DMS53 (cell line): ENCODE data around the gene FTSJ1.
A peak's percentile ranks its signal among the peaks of the same experiment; 100 is the strongest.
"Not testable (repeated sequence)": the region's sequence is repeated elsewhere in the genome, so short reads cannot be mapped to it uniquely, and the experiment has no call there.

Experiments used
- DNase-seq: peaks from one replicate; lab custom pipeline; 2025; lab: John Stamatoyannopoulos, UW

Gene FTSJ1

DNA sequence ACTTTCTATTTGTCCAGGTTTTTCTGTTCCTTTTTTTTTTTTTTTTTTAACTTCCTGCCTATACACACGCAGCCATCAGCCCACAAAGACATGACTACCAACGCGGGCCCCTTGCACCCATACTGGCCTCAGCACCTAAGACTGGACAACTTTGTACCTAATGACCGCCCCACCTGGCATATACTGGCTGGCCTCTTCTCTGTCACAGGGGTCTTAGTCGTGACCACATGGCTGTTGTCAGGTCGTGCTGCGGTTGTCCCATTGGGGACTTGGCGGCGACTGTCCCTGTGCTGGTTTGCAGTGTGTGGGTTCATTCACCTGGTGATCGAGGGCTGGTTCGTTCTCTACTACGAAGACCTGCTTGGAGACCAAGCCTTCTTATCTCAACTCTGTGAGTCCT lies 47.7 kb downstream of the FTSJ1 start:
- no peak for DNase-seq

DNA sequence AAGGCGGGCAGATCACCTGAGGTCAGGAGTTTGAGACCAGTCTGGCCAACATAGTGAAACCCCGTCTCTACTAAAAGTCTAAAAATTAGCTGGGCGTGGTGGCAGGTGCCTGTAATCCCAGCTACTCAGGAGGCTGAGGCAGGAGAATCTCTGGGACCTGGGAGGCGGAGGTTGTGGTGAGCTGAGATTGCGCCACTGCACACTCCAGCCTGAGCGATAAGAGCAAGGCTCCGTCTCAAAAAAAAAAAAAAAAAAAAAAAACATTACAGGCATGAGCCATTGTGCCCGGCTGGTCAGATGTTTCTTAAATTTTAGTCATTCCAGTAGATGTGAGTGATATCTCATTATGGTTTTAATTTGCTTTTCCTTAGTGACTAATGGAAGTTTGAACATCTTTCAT lies 49.9 kb downstream of the FTSJ1 start:
- not testable (repeated sequence) for DNase-seq

DNA sequence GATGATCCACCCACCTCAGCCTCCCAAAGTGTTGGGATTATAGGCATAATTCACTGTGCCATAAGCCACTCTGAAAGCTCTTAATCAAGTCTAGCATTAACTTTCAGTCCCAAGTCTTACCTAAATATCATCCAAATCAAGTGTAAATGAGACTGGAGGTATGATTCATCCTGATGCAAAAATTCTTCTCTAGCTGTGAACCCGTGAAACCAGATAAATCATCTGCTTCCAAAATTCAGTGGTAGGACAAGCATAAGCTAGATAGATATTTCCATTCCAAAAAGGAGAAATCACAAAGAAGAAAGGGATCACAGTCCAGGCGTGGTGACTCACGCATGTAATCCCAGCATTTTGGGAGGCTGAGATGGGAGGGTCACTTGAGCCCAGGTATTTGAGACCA lies 54.7 kb downstream of the FTSJ1 start:
- no peak for DNase-seq

DNA sequence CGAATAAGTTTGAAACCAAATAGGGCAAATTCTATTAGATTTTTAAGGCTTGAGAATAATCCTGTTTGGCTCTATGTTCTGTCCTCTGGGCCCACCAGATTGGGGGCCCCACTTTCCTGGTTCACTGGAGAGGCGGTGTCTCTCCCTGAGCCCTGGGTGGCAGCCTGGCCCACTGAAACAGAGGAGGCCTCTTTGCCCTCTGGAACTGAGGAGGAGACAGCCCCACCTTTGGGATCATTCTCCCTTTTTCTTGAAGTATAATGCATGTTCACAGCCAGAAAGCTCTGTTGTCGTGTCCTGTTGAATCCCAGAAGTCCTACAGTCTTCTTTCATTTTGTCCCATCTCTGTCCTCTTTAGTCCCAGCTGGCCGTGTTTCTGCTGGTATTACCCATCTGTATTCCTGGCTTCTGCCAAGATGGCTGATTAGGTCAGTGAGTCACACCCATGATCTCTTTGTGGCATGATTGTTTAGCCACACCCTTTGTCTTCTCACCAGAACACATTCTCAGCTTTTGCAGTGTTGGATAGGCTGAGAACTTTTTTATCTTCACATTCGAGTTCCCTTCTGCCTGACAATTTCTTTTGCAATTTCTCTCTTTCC lies 55.5 kb downstream of the FTSJ1 start:
- DNase-seq: peak; percentile 9

DNA sequence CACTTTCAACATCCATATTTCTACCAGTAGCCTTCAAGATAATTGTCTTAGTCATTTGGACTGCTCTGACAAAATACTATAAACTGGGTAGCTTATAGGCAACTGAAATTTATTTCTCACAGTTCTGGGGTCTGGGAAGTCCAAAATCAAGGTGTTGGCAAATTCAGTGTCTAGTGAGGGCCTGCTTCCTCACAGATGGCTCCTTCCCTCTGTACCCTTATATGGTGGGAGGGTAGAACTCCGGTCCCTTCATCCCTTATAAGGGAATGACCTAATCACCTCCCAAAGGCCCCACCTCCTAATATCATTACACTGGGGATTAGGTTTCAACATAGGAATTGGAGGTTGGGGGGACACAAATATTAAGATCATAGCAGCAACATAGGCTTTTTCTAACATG lies 56.2 kb downstream of the FTSJ1 start:
- no peak for DNase-seq

DNA sequence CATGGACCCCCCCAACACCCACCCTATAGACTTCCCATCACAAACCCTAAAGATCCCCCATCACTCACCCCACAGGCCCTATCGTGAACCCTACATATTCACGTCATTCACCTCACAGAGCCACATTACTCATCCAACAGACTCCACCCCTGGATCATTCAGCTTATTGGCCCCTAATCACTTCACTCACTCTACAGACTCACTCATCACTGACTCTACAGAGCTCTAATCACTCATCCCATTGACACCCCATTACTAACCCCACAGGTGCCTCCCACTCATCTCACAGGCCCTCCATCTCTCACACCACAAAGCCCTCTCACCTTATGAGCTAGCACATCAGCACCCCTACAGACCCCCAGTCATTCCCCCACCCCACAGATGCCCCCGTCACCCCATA lies 57.2 kb downstream of the FTSJ1 start:
- DNase-seq: no peak
